HCT116 (cell line): ENCODE data around the gene ARHGAP12. TPM values are rescaled to one million over a fixed set of nuclear protein-coding genes. Genes with fewer than 3 reads are reported as not detected.

Experiments used
- ATAC-seq: fragments of 200-7000 bp; cut with Tn5 transposase; 2 replicates; pipeline ENCODE4 v1.9.1; 2020; ENCODE audit warnings: mild to moderate bottlenecking, moderate library complexity
- BruUV-seq: library from RNA; stranded (reverse); fragments of 400-500 nt; replicated peaks from 2 replicates; lab custom pipeline; 2021; lab: Mats Ljungman, UMichigan
- CTCF ChIA-PET: fragments of 300-600 bp; sonication (Branson Sonifier 250); formaldehyde crosslinking; loops from one replicate; lab custom pipeline; 2021; ENCODE audit warnings: antibody characterized with exemption; lab: Charles Lee
- POLR2A ChIA-PET: fragments of 300-600, 350-600 bp; sonication (Branson Sonifier 250); formaldehyde crosslinking; loops from one replicate; lab custom pipeline; 2021; ENCODE audit warnings: antibody characterized with exemption; lab: Charles Lee
- RAD21 ChIA-PET, 2 experiments: fragments of 300-600 bp; sonication (Branson Sonifier 250); formaldehyde crosslinking; loops; one replicate each; lab custom pipeline; 2023; ENCODE audit warnings: low total read pairs in 2 of 2; ENCODE audit not compliant: uncharacterized antibody in 2 of 2, unreplicated experiment in 2 of 2, low non-redundant PET in 1 of 2; lab: Charles Lee
- DNase-seq: peaks from one replicate; pipeline ENCODE4 v3.0.0-alpha.2; 2010; ENCODE audit warnings: low read depth, low spot score
- H2AFZ ChIP-seq: fragments of 200-600 bp; shearing (Covaris generic), sonication (generic); 2 replicates; pipeline ENCODE4 v1.6.1; 2017; ENCODE audit warnings: low read depth, mixed run types, mixed read lengths, antibody characterized with exemption, low read length; ENCODE audit not compliant: poor library complexity, severe bottlenecking
- H3K27ac ChIP-seq: 2 replicates; pipeline ENCODE4 v1.5.1; 2012; ENCODE audit warnings: low read depth, low read length
- H3K27me3 ChIP-seq: fragments of 200-600 bp; sonication (generic); 2 replicates; pipeline ENCODE4 v1.6.1; 2016; ENCODE audit warnings: mixed run types, low read length, mixed read lengths; ENCODE audit not compliant: insufficient read depth
- H3K36me3 ChIP-seq, 2 experiments: fragments of 200-500 bp in 1 of 2; fragments of 200-600 bp in 1 of 2; sonication (Bioruptor generic) in 1 of 2; sonication (generic) in 1 of 2; 2 replicates each; pipeline versions ENCODE4 v1.5.1 to v1.6.1; 2014 to 2016; ENCODE audit warnings: low read length in 2 of 2, inconsistent platforms in 1 of 2, mixed read lengths in 1 of 2, mixed run types in 1 of 2; ENCODE audit not compliant: insufficient read depth in 2 of 2, control insufficient read depth in 1 of 2
- H3K4me1 ChIP-seq, 2 experiments: fragments of 200-600 bp in 1 of 2; sonication (generic) in 1 of 2; 2 replicates each; pipeline versions ENCODE4 v1.5.1 to v1.6.1; 2012 to 2017; ENCODE audit warnings: low read length in 2 of 2, inconsistent platforms in 1 of 2, mild to moderate bottlenecking in 1 of 2, mixed read lengths in 1 of 2, mixed run types in 1 of 2, moderate library complexity in 1 of 2; ENCODE audit not compliant: insufficient read depth in 2 of 2, control insufficient read depth in 1 of 2
- H3K4me2 ChIP-seq: fragments of 200-600 bp; sonication (generic); 2 replicates; pipeline ENCODE4 v1.6.1; 2017; ENCODE audit warnings: mixed run types, low read length, mixed read lengths
- H3K4me3 ChIP-seq, 2 experiments: fragments of 200-600 bp in 1 of 2; sonication (generic) in 1 of 2; replicated peaks in 1 of 2; 2 replicates each; pipeline ENCODE4 v1.5.1; 2011 to 2016; ENCODE audit warnings: low read length in 2 of 2, control low read depth in 1 of 2, low read depth in 1 of 2, mild to moderate bottlenecking in 1 of 2, mixed read lengths in 1 of 2, mixed run types in 1 of 2
- H3K79me2 ChIP-seq: fragments of 200-600 bp; sonication (generic); 2 replicates; pipeline ENCODE4 v1.6.1; 2017; ENCODE audit warnings: mild to moderate bottlenecking, mixed run types, low read length, moderate library complexity, mixed read lengths; ENCODE audit not compliant: insufficient read depth
- H3K9ac ChIP-seq: fragments of 200-600 bp; sonication (generic); 2 replicates; pipeline ENCODE4 v1.6.1; 2016; ENCODE audit warnings: low read length, mixed read lengths
- H3K9me2 ChIP-seq: fragments of 200-600 bp; sonication (generic), shearing (Covaris generic); 2 replicates; pipeline ENCODE4 v1.6.1; 2017; ENCODE audit warnings: mixed run types, mild to moderate bottlenecking, moderate library complexity; ENCODE audit not compliant: insufficient read depth
- H3K9me3 ChIP-seq, 2 experiments: fragments of 200-500 bp in 1 of 2; fragments of 200-600 bp in 1 of 2; sonication (Bioruptor generic) in 1 of 2; sonication (generic) in 1 of 2; 2 replicates each; pipeline ENCODE4 v1.6.1; 2014 to 2017; ENCODE audit warnings: low read length in 2 of 2, mixed read lengths in 2 of 2, inconsistent platforms in 1 of 2, low read depth in 1 of 2, mild to moderate bottlenecking in 1 of 2, mixed run types in 1 of 2, moderate library complexity in 1 of 2; ENCODE audit not compliant: control insufficient read depth in 1 of 2, insufficient read depth in 1 of 2
- H4K20me1 ChIP-seq: fragments of 200-600 bp; sonication (generic), shearing (Covaris generic); 2 replicates; pipeline ENCODE4 v1.6.1; 2017; ENCODE audit warnings: mixed run types, mild to moderate bottlenecking, moderate library complexity; ENCODE audit not compliant: insufficient read depth
- CBX3 ChIP-seq: IDR thresholded peaks from 2 replicates; pipeline ENCODE4 v1.6.1; 2012; ENCODE audit warnings: low read depth
- CEBPB ChIP-seq: IDR thresholded peaks from 2 replicates; pipeline ENCODE4 v1.6.1; 2012; ENCODE audit warnings: low read depth
- EGR1 ChIP-seq: IDR thresholded peaks from 2 replicates; pipeline ENCODE4 v1.6.1; 2012; ENCODE audit warnings: low read depth
- ELF1 ChIP-seq: IDR thresholded peaks from 2 replicates; pipeline ENCODE4 v1.6.1; 2012; ENCODE audit warnings: low read depth, borderline replicate concordance
- EZH2 ChIP-seq: fragments of 200-600 bp; sonication (generic); IDR thresholded peaks from 2 replicates; pipeline ENCODE4 v1.6.1; 2017; ENCODE audit warnings: antibody characterized with exemption, mixed run types
- POLR2A ChIP-seq: IDR thresholded peaks from 2 replicates; pipeline ENCODE4 v1.7.0; 2011; ENCODE audit warnings: borderline replicate concordance; ENCODE audit not compliant: insufficient read depth, insufficient read length; ENCODE audit errors: extremely low read depth
- POLR2AphosphoS5 ChIP-seq: IDR thresholded peaks from 2 replicates; pipeline ENCODE4 v1.6.1; 2011; ENCODE audit warnings: mild to moderate bottlenecking, low read depth, low read length, moderate library complexity
- SP1 ChIP-seq: IDR thresholded peaks from 2 replicates; pipeline ENCODE4 v1.6.1; 2012; ENCODE audit warnings: low read depth
- SRF ChIP-seq: IDR thresholded peaks from 2 replicates; pipeline ENCODE4 v1.6.1; 2012; ENCODE audit warnings: low read depth
- TCF7L2 ChIP-seq: IDR thresholded peaks from 2 replicates; pipeline ENCODE4 v1.7.0; 2011; ENCODE audit warnings: borderline replicate concordance, inconsistent platforms; ENCODE audit not compliant: insufficient read depth, insufficient read length; ENCODE audit errors: extremely low read depth
- YY1 ChIP-seq: IDR thresholded peaks from 2 replicates; pipeline ENCODE4 v1.6.1; 2011; ENCODE audit warnings: low read length, low read depth, moderate library complexity, mild to moderate bottlenecking; ENCODE audit not compliant: insufficient replicate concordance; ENCODE audit errors: extremely low read depth
- ZBTB33 ChIP-seq: IDR thresholded peaks from 2 replicates; pipeline ENCODE4 v1.6.1; 2011; ENCODE audit warnings: mild to moderate bottlenecking, low read length, moderate library complexity; ENCODE audit not compliant: insufficient replicate concordance; ENCODE audit errors: extremely low read depth
- ZFX ChIP-seq: fragments of 450-650 bp; IDR thresholded peaks from 2 replicates; pipeline ENCODE4 v1.6.1; 2017
- ZNF274 ChIP-seq: fragments of 200-500 bp; sonication (Bioruptor generic); IDR thresholded peaks from 2 replicates; pipeline ENCODE4 v1.6.1; 2014; ENCODE audit warnings: mild to moderate bottlenecking, low read depth, low read length, inconsistent platforms
- intact Hi-C: fragments of 100-400 bp; cut with micrococcal nuclease; formaldehyde crosslinking; loops from 2 replicates; pipeline ENCODE4 v1.10.0; 2022
- total RNA-seq: library from RNA; stranded (reverse); gene quantifications from one replicate; pipeline ENCODE4 v1.2.1, GENCODE V29; 2021; ENCODE audit not compliant: unreplicated experiment
- TF ChIP-seq, protein P1 (sequence below): IDR thresholded peaks from 2 replicates; pipeline ENCODE4 v1.6.1; 2012

ARHGAP12 gene
- total RNA-seq, 1 experiment from 2014 or later, result 80.3 TPM

GRCh38 chr10:31822150-31822549 lies 106.5 kb downstream of the ARHGAP12 start:
- CTCF ChIA-PET, result interaction anchor here (0.9 kb wide), 1 partner anchor 52 kb away, joined by 3 read pairs; no protein-coding TSS in a partner anchor
- POLR2A ChIA-PET, result no interaction called here
- no peak for DNase-seq

More at GRCh38 chr10:31822150-31822549, 106.5 kb downstream of the ARHGAP12 start:
- H4K20me1 ChIP-seq, result 0 out of 2 replicates have a peak, but pooled peaks cover 4% of the 10 kb centered on the region
- no peak overlapping the region for H3K9ac ChIP-seq
- no peak overlapping the region for H3K4me2 ChIP-seq
- H3K27me3 ChIP-seq, result no peaks in the 10 kb centered on the region
- H3K4me3 ChIP-seq, result no peak overlapping the region
- TF ChIP-seq TCF7L2 (no peak), POLR2A (no peak), POLR2AphosphoS5 (no peak), SP1 (no peak), EZH2 (no peak), SRF (no peak), ZNF274 (no peak), ELF1 (no peak), ZFX (no peak), CEBPB (no peak), EGR1 (no peak), YY1 (no peak), ZBTB33 (no peak), CBX3 (no peak)
- TF ChIP-seq, protein P1, sequence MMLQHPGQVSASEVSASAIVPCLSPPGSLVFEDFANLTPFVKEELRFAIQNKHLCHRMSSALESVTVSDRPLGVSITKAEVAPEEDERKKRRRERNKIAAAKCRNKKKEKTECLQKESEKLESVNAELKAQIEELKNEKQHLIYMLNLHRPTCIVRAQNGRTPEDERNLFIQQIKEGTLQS, result no peak
- TF ChIP-seq, all 23 proteins: peak for 0
- RAD21 ChIA-PET, result no interaction called here
- Histone ChIP-seq H3K4me1 (no peaks in the 10 kb centered on the region), H3K27ac (no peak overlapping the region), H3K9me2 (no peaks in the 10 kb centered on the region), H2AFZ (no peak overlapping the region), H3K9me3 (no peaks in the 10 kb centered on the region), H3K36me3 (peaks cover 21 to 24% of the 10 kb centered on the region in 2 experiments; a peak in 3 of 4 replicates), H3K79me2 (peaks cover 47% of the 10 kb centered on the region)
- ATAC-seq, result no peak
- BruUV-seq, result no TSS peak
- intact Hi-C loops, result no loop called here
